HepG2 (cell line): ENCODE data around the gene CLEC3A. TPM values are rescaled to one million over a fixed set of nuclear protein-coding genes. Genes with fewer than 3 reads are reported as not detected.

Experiments used
- ASH2L ChIP-seq: fragments of 300-600, 200-600 bp; sonication (generic); IDR thresholded peaks from 2 replicates; pipeline ENCODE4 v1.7.0; 2017; ENCODE audit warnings: low read depth, mild to moderate bottlenecking, moderate library complexity, mixed read lengths, low read length; ENCODE audit not compliant: insufficient read length
- CBX5 ChIP-seq: sonication (generic); formaldehyde crosslinking; IDR thresholded peaks from 2 replicates; pipeline ENCODE4 v1.4.0; 2020; ENCODE audit warnings: missing genetic modification reagents, borderline replicate concordance
- JARID2 ChIP-seq: sonication (generic); formaldehyde crosslinking; IDR thresholded peaks from 2 replicates; pipeline ENCODE4 v1.8.1; 2023; ENCODE audit warnings: missing genetic modification reagents, inconsistent platforms; ENCODE audit not compliant: insufficient replicate concordance
- MAFF ChIP-seq: IDR thresholded peaks from 2 replicates; pipeline ENCODE4 v1.6.1; 2011; ENCODE audit warnings: low read depth, low read length, improper control_type of control experiment
- NFKB2 ChIP-seq: sonication (generic); formaldehyde crosslinking; IDR thresholded peaks from 2 replicates; pipeline ENCODE4 v1.4.0; 2020; ENCODE audit warnings: missing genetic modification reagents, borderline replicate concordance
- RARG ChIP-seq: sonication (generic); formaldehyde crosslinking; IDR thresholded peaks from 2 replicates; pipeline ENCODE4 v1.4.0; 2020; ENCODE audit warnings: low read depth, mild to moderate bottlenecking, missing genetic modification reagents
- REPIN1 ChIP-seq: sonication (generic); formaldehyde crosslinking; IDR thresholded peaks from 2 replicates; pipeline ENCODE4 v1.8.0; 2022; ENCODE audit warnings: missing genetic modification reagents, low read depth, mild to moderate bottlenecking, borderline replicate concordance
- SIX4 ChIP-seq: sonication (generic); formaldehyde crosslinking; IDR thresholded peaks from 2 replicates; pipeline ENCODE4 v1.4.0; 2020; ENCODE audit warnings: missing genetic modification reagents
- SP5 ChIP-seq: IDR thresholded peaks from 2 replicates; pipeline ENCODE4 v1.6.1; 2016; ENCODE audit warnings: low read depth, borderline replicate concordance
- SYNCRIP ChIP-seq: fragments of 200-400 bp; formaldehyde crosslinking; IDR thresholded peaks from 2 replicates; pipeline ENCODE4 v1.6.1; 2018; ENCODE audit warnings: mild to moderate bottlenecking, low read depth, low read length; ENCODE audit not compliant: insufficient read depth
- ZNF225 ChIP-seq: sonication (generic); formaldehyde crosslinking; IDR thresholded peaks from 2 replicates; pipeline ENCODE4 v1.4.0; 2020; ENCODE audit warnings: mild to moderate bottlenecking, missing genetic modification reagents
- ZNF30 ChIP-seq: sonication (generic); formaldehyde crosslinking; IDR thresholded peaks from 2 replicates; pipeline ENCODE4 v1.5.0; 2020; ENCODE audit warnings: mild to moderate bottlenecking, missing genetic modification reagents
- ZNF33B ChIP-seq: sonication (generic); formaldehyde crosslinking; IDR thresholded peaks from 2 replicates; pipeline ENCODE4 v1.5.1; 2020; ENCODE audit warnings: mild to moderate bottlenecking, missing genetic modification reagents
- ZNF432 ChIP-seq: sonication (generic); formaldehyde crosslinking; IDR thresholded peaks from 2 replicates; pipeline ENCODE4 v1.5.0; 2020; ENCODE audit warnings: missing genetic modification reagents, mild to moderate bottlenecking, borderline replicate concordance
- polyA plus RNA-seq, 8 experiments: library from polyadenylated mRNA; depleted of rRNA in 3 of 8; stranded (reverse) in 7 of 8; unstranded in 1 of 8; fragments of >200 nt; fragmentation: Illumina TruSeq in 4 of 8; extraction: Trizol in 4 of 8; gene quantifications; 2 replicates each; pipeline versions ENCODE4 v1.2.1 to v1.2.3, GENCODE V29; 2011 to 2016; ENCODE audit warnings: low read depth in 4 of 8, missing spikeins in 1 of 8, mixed read lengths in 1 of 8; ENCODE audit not compliant: insufficient read depth in 1 of 8
- total RNA-seq, 5 experiments: library from RNA; depleted of rRNA; stranded (reverse); fragments of >200 nt; fragmentation: Illumina TruSeq; extraction: Trizol; gene quantifications; 2 replicates each; pipeline ENCODE4 v1.2.3, GENCODE V29; 2016; ENCODE audit warnings: low read depth in 1 of 5
- TF ChIP-seq, protein P1 (sequence below): sonication (generic); formaldehyde crosslinking; IDR thresholded peaks from 2 replicates; pipeline ENCODE4 v1.5.0; 2020; ENCODE audit warnings: mild to moderate bottlenecking, missing genetic modification reagents, moderate library complexity
- TF ChIP-seq, protein P2 (sequence below): sonication (generic); formaldehyde crosslinking; IDR thresholded peaks from 2 replicates; pipeline ENCODE4 v1.5.0; 2020; ENCODE audit warnings: missing genetic modification reagents
- TF ChIP-seq, protein P3 (sequence below), 2 experiments: fragments of 450-650 bp in 1 of 2; sonication (generic) in 1 of 2; formaldehyde crosslinking; IDR thresholded peaks; 2 replicates each; pipeline versions ENCODE4 v1.5.0 to v1.8.0; 2020 to 2022; ENCODE audit warnings: mild to moderate bottlenecking in 1 of 2, missing genetic modification reagents in 1 of 2
- TF ChIP-seq, protein P4 (sequence below): sonication (generic); formaldehyde crosslinking; IDR thresholded peaks from 2 replicates; pipeline ENCODE4 v1.4.0; 2020; ENCODE audit warnings: missing genetic modification reagents
- TF ChIP-seq, protein P5 (sequence below): sonication (generic); formaldehyde crosslinking; IDR thresholded peaks from 2 replicates; pipeline ENCODE4 v1.4.0; 2020; ENCODE audit warnings: missing genetic modification reagents

The CLEC3A gene
- total and polyA plus RNA-seq, 2 of the 13 experiments (the other 11 are each of a cell fraction or from before 2014, with no cell fraction given), result not detected

DNA sequence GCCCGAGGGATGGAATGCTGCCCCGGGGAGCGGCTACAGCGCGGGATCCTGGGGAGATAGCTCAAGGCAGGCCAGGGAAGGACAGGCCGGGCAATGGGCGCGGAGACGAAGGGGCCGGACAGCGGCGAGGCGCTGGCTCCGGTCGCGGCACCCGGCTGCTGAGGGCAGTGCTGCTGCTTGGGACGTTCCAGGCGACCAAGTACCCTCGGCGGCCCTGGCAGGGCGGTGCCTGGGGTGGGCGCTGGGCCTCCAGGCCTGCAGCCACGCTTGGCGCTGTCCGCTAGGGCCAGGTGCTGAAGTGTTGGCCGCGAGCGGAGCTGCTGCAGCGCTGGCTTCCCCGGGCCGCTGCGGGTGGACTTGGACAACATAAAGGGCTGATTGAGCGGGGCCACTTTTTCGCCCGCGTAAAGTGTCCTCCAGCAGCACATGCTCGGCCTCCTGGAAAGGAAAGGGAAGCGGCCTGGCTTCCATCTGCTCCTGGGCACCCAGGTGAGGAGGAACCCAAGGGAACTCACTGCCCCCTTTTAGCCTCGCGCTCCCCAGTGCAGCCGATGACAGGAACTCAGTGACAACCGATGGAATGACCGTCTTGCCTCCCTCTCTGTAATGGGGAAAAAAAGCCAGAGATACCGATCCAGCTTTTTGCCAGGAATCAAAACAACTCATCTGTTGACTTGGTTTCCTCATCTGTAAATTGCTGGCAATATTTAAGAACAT, 23.7 kb downstream of the CLEC3A start (continued):
- TF ChIP-seq, protein P1, sequence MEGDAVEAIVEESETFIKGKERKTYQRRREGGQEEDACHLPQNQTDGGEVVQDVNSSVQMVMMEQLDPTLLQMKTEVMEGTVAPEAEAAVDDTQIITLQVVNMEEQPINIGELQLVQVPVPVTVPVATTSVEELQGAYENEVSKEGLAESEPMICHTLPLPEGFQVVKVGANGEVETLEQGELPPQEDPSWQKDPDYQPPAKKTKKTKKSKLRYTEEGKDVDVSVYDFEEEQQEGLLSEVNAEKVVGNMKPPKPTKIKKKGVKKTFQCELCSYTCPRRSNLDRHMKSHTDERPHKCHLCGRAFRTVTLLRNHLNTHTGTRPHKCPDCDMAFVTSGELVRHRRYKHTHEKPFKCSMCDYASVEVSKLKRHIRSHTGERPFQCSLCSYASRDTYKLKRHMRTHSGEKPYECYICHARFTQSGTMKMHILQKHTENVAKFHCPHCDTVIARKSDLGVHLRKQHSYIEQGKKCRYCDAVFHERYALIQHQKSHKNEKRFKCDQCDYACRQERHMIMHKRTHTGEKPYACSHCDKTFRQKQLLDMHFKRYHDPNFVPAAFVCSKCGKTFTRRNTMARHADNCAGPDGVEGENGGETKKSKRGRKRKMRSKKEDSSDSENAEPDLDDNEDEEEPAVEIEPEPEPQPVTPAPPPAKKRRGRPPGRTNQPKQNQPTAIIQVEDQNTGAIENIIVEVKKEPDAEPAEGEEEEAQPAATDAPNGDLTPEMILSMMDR (CRISPR knock-in tag), result peak; percentile 72
- no peak for TF ChIP-seq MAFF
- TF ChIP-seq, protein P2, sequence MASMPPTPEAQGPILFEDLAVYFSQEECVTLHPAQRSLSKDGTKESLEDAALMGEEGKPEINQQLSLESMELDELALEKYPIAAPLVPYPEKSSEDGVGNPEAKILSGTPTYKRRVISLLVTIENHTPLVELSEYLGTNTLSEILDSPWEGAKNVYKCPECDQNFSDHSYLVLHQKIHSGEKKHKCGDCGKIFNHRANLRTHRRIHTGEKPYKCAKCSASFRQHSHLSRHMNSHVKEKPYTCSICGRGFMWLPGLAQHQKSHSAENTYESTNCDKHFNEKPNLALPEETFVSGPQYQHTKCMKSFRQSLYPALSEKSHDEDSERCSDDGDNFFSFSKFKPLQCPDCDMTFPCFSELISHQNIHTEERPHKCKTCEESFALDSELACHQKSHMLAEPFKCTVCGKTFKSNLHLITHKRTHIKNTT (CRISPR knock-in tag), result 0 out of 2 replicates have a peak, but pooled peaks have one; percentile 11
- TF ChIP-seq ASH2L, result no peak
- TF ChIP-seq ZNF225 (CRISPR knock-in tag), result peak; percentile 99; the same call in 1 of the 2 replicates
- peak; percentile 36; the same call in 1 of the 2 replicates for TF ChIP-seq SP5 (CRISPR knock-in tag)
- no peak for TF ChIP-seq SYNCRIP
- peak; percentile 94 for TF ChIP-seq ZNF432 (CRISPR knock-in tag)
- peak; percentile 97 for TF ChIP-seq CBX5 (CRISPR knock-in tag)
- TF ChIP-seq, protein P3, sequence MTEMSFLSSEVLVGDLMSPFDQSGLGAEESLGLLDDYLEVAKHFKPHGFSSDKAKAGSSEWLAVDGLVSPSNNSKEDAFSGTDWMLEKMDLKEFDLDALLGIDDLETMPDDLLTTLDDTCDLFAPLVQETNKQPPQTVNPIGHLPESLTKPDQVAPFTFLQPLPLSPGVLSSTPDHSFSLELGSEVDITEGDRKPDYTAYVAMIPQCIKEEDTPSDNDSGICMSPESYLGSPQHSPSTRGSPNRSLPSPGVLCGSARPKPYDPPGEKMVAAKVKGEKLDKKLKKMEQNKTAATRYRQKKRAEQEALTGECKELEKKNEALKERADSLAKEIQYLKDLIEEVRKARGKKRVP (CRISPR knock-in tag; IDR thresholded peaks at IDR 0.05), result peak in 1 of 2 experiments; percentile 87; a peak in 2 of 4 replicates
- peak; percentile 86 for TF ChIP-seq JARID2 (CRISPR knock-in tag)
- TF ChIP-seq RARG (CRISPR knock-in tag), result 0 out of 2 replicates have a peak, but pooled peaks have one; percentile 51
- TF ChIP-seq, protein P4, sequence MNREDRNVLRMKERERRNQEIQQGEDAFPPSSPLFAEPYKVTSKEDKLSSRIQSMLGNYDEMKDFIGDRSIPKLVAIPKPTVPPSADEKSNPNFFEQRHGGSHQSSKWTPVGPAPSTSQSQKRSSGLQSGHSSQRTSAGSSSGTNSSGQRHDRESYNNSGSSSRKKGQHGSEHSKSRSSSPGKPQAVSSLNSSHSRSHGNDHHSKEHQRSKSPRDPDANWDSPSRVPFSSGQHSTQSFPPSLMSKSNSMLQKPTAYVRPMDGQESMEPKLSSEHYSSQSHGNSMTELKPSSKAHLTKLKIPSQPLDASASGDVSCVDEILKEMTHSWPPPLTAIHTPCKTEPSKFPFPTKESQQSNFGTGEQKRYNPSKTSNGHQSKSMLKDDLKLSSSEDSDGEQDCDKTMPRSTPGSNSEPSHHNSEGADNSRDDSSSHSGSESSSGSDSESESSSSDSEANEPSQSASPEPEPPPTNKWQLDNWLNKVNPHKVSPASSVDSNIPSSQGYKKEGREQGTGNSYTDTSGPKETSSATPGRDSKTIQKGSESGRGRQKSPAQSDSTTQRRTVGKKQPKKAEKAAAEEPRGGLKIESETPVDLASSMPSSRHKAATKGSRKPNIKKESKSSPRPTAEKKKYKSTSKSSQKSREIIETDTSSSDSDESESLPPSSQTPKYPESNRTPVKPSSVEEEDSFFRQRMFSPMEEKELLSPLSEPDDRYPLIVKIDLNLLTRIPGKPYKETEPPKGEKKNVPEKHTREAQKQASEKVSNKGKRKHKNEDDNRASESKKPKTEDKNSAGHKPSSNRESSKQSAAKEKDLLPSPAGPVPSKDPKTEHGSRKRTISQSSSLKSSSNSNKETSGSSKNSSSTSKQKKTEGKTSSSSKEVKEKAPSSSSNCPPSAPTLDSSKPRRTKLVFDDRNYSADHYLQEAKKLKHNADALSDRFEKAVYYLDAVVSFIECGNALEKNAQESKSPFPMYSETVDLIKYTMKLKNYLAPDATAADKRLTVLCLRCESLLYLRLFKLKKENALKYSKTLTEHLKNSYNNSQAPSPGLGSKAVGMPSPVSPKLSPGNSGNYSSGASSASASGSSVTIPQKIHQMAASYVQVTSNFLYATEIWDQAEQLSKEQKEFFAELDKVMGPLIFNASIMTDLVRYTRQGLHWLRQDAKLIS (CRISPR knock-in tag), result no peak
- peak; percentile 99 for TF ChIP-seq REPIN1 (CRISPR knock-in tag)
- TF ChIP-seq SIX4 (CRISPR knock-in tag), result peak; percentile 90
- TF ChIP-seq ZNF30 (CRISPR knock-in tag), result peak; percentile 91
- TF ChIP-seq, protein P5, sequence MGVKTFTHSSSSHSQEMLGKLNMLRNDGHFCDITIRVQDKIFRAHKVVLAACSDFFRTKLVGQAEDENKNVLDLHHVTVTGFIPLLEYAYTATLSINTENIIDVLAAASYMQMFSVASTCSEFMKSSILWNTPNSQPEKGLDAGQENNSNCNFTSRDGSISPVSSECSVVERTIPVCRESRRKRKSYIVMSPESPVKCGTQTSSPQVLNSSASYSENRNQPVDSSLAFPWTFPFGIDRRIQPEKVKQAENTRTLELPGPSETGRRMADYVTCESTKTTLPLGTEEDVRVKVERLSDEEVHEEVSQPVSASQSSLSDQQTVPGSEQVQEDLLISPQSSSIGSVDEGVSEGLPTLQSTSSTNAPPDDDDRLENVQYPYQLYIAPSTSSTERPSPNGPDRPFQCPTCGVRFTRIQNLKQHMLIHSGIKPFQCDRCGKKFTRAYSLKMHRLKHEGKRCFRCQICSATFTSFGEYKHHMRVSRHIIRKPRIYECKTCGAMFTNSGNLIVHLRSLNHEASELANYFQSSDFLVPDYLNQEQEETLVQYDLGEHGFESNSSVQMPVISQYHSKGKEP (CRISPR knock-in tag), result peak; percentile 99
- peak; percentile 100 for TF ChIP-seq NFKB2 (CRISPR knock-in tag)
- TF ChIP-seq ZNF33B (CRISPR knock-in tag), result peak; percentile 99; the same call in 1 of the 2 replicates
